HCT116 (cell line): ENCODE measurements around the gene TMX3. TPM values are rescaled to one million over a fixed set of nuclear protein-coding genes. Genes with fewer than 3 reads are reported as not detected.

Source experiments
- ATAC-seq: fragments of 200-7000 bp; cut with Tn5 transposase; 2 replicates; pipeline ENCODE4 v1.9.1; 2020; ENCODE audit warnings: mild to moderate bottlenecking, moderate library complexity
- BruUV-seq: library from RNA; stranded (reverse); fragments of 400-500 nt; replicated peaks from 2 replicates; lab custom pipeline; 2021; lab: Mats Ljungman, UMichigan
- CTCF ChIA-PET: fragments of 300-600 bp; sonication (Branson Sonifier 250); formaldehyde crosslinking; loops from one replicate; lab custom pipeline; 2021; ENCODE audit warnings: antibody characterized with exemption; lab: Charles Lee
- POLR2A ChIA-PET: fragments of 300-600, 350-600 bp; sonication (Branson Sonifier 250); formaldehyde crosslinking; loops from one replicate; lab custom pipeline; 2021; ENCODE audit warnings: antibody characterized with exemption; lab: Charles Lee
- RAD21 ChIA-PET, 2 experiments: fragments of 300-600 bp; sonication (Branson Sonifier 250); formaldehyde crosslinking; loops; one replicate each; lab custom pipeline; 2023; ENCODE audit warnings: low total read pairs in 2 of 2; ENCODE audit not compliant: uncharacterized antibody in 2 of 2, unreplicated experiment in 2 of 2, low non-redundant PET in 1 of 2; lab: Charles Lee
- DNase-seq: peaks from one replicate; pipeline ENCODE4 v3.0.0-alpha.2; 2010; ENCODE audit warnings: low read depth, low spot score
- H2AFZ ChIP-seq: fragments of 200-600 bp; shearing (Covaris generic), sonication (generic); 2 replicates; pipeline ENCODE4 v1.6.1; 2017; ENCODE audit warnings: low read depth, mixed run types, mixed read lengths, antibody characterized with exemption, low read length; ENCODE audit not compliant: poor library complexity, severe bottlenecking
- H3K27ac ChIP-seq: 2 replicates; pipeline ENCODE4 v1.5.1; 2012; ENCODE audit warnings: low read depth, low read length
- H3K27me3 ChIP-seq: fragments of 200-600 bp; sonication (generic); 2 replicates; pipeline ENCODE4 v1.6.1; 2016; ENCODE audit warnings: mixed run types, low read length, mixed read lengths; ENCODE audit not compliant: insufficient read depth
- H3K36me3 ChIP-seq, 2 experiments: fragments of 200-500 bp in 1 of 2; fragments of 200-600 bp in 1 of 2; sonication (Bioruptor generic) in 1 of 2; sonication (generic) in 1 of 2; 2 replicates each; pipeline versions ENCODE4 v1.5.1 to v1.6.1; 2014 to 2016; ENCODE audit warnings: low read length in 2 of 2, inconsistent platforms in 1 of 2, mixed read lengths in 1 of 2, mixed run types in 1 of 2; ENCODE audit not compliant: insufficient read depth in 2 of 2, control insufficient read depth in 1 of 2
- H3K4me1 ChIP-seq, 2 experiments: fragments of 200-600 bp in 1 of 2; sonication (generic) in 1 of 2; 2 replicates each; pipeline versions ENCODE4 v1.5.1 to v1.6.1; 2012 to 2017; ENCODE audit warnings: low read length in 2 of 2, inconsistent platforms in 1 of 2, mild to moderate bottlenecking in 1 of 2, mixed read lengths in 1 of 2, mixed run types in 1 of 2, moderate library complexity in 1 of 2; ENCODE audit not compliant: insufficient read depth in 2 of 2, control insufficient read depth in 1 of 2
- H3K4me2 ChIP-seq: fragments of 200-600 bp; sonication (generic); 2 replicates; pipeline ENCODE4 v1.6.1; 2017; ENCODE audit warnings: mixed run types, low read length, mixed read lengths
- H3K4me3 ChIP-seq, 2 experiments: fragments of 200-600 bp in 1 of 2; sonication (generic) in 1 of 2; replicated peaks in 1 of 2; 2 replicates each; pipeline ENCODE4 v1.5.1; 2011 to 2016; ENCODE audit warnings: low read length in 2 of 2, control low read depth in 1 of 2, low read depth in 1 of 2, mild to moderate bottlenecking in 1 of 2, mixed read lengths in 1 of 2, mixed run types in 1 of 2
- H3K79me2 ChIP-seq: fragments of 200-600 bp; sonication (generic); 2 replicates; pipeline ENCODE4 v1.6.1; 2017; ENCODE audit warnings: mild to moderate bottlenecking, mixed run types, low read length, moderate library complexity, mixed read lengths; ENCODE audit not compliant: insufficient read depth
- H3K9ac ChIP-seq: fragments of 200-600 bp; sonication (generic); 2 replicates; pipeline ENCODE4 v1.6.1; 2016; ENCODE audit warnings: low read length, mixed read lengths
- H3K9me2 ChIP-seq: fragments of 200-600 bp; sonication (generic), shearing (Covaris generic); 2 replicates; pipeline ENCODE4 v1.6.1; 2017; ENCODE audit warnings: mixed run types, mild to moderate bottlenecking, moderate library complexity; ENCODE audit not compliant: insufficient read depth
- H3K9me3 ChIP-seq, 2 experiments: fragments of 200-500 bp in 1 of 2; fragments of 200-600 bp in 1 of 2; sonication (Bioruptor generic) in 1 of 2; sonication (generic) in 1 of 2; 2 replicates each; pipeline ENCODE4 v1.6.1; 2014 to 2017; ENCODE audit warnings: low read length in 2 of 2, mixed read lengths in 2 of 2, inconsistent platforms in 1 of 2, low read depth in 1 of 2, mild to moderate bottlenecking in 1 of 2, mixed run types in 1 of 2, moderate library complexity in 1 of 2; ENCODE audit not compliant: control insufficient read depth in 1 of 2, insufficient read depth in 1 of 2
- H4K20me1 ChIP-seq: fragments of 200-600 bp; sonication (generic), shearing (Covaris generic); 2 replicates; pipeline ENCODE4 v1.6.1; 2017; ENCODE audit warnings: mixed run types, mild to moderate bottlenecking, moderate library complexity; ENCODE audit not compliant: insufficient read depth
- CEBPB ChIP-seq: IDR thresholded peaks from 2 replicates; pipeline ENCODE4 v1.6.1; 2012; ENCODE audit warnings: low read depth
- EGR1 ChIP-seq: IDR thresholded peaks from 2 replicates; pipeline ENCODE4 v1.6.1; 2012; ENCODE audit warnings: low read depth
- ELF1 ChIP-seq: IDR thresholded peaks from 2 replicates; pipeline ENCODE4 v1.6.1; 2012; ENCODE audit warnings: low read depth, borderline replicate concordance
- RAD21 ChIP-seq: IDR thresholded peaks from 2 replicates; pipeline ENCODE4 v1.6.1; 2012; ENCODE audit warnings: low read depth, mild to moderate bottlenecking
- SIN3A ChIP-seq: IDR thresholded peaks from 2 replicates; pipeline ENCODE4 v1.6.1; 2012; ENCODE audit warnings: low read depth
- TCF7L2 ChIP-seq: IDR thresholded peaks from 2 replicates; pipeline ENCODE4 v1.7.0; 2011; ENCODE audit warnings: borderline replicate concordance, inconsistent platforms; ENCODE audit not compliant: insufficient read depth, insufficient read length; ENCODE audit errors: extremely low read depth
- intact Hi-C: fragments of 100-400 bp; cut with micrococcal nuclease; formaldehyde crosslinking; loops from 2 replicates; pipeline ENCODE4 v1.10.0; 2022
- total RNA-seq: library from RNA; stranded (reverse); gene quantifications from one replicate; pipeline ENCODE4 v1.2.1, GENCODE V29; 2021; ENCODE audit not compliant: unreplicated experiment
- TF ChIP-seq, protein P1 (sequence below): IDR thresholded peaks from 2 replicates; pipeline ENCODE4 v1.6.1; 2012; ENCODE audit warnings: low read depth
- TF ChIP-seq, protein P2 (sequence below): IDR thresholded peaks from 2 replicates; pipeline ENCODE4 v1.6.1; 2012
- TF ChIP-seq, protein P3 (sequence below): IDR thresholded peaks from 2 replicates; pipeline ENCODE4 v1.6.1; 2011; ENCODE audit warnings: mild to moderate bottlenecking, low read length, moderate library complexity; ENCODE audit not compliant: insufficient replicate concordance; ENCODE audit errors: extremely low read depth

Gene TMX3
- total RNA-seq, 1 experiment from 2014 or later: 39.6 TPM

DNA sequence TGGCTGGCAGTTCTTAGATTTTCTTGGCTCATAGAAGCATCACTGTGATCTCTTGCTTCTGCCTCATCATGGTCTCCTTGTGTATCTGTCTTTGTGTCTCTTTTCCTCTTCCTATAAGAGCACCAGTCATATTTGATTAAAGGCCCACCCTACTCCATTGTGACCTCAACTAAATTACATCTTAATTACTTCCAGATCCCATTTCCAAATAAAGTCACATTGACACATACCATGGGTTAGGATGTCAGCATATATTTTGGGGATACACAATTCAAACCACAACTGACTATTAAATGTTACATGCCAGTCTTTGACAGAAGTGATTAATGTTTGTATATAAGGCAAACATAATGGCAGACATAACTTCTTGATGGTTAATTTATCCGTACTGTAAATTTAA is 27.3 kb upstream of the TMX3 start:
- RAD21 ChIA-PET: no interaction called here
- CTCF ChIA-PET: no interaction called here
- no peak for ATAC-seq

More for the DNA sequence above, 27.3 kb upstream of the TMX3 start:
- no peak overlapping the region for H3K4me3 ChIP-seq
- no peak overlapping the region for H3K4me2 ChIP-seq
- no peaks in the 10 kb centered on the region for H3K27me3 ChIP-seq
- BruUV-seq: no TSS peak
- H3K9ac ChIP-seq: no peak overlapping the region
- H3K9me2 ChIP-seq: no peaks in the 10 kb centered on the region
- no peak for TF ChIP-seq TCF7L2
- no peak for TF ChIP-seq ELF1
- no peak for TF ChIP-seq EGR1
- TF ChIP-seq SIN3A: no peak
- no peak for TF ChIP-seq RAD21
- TF ChIP-seq, protein P1, sequence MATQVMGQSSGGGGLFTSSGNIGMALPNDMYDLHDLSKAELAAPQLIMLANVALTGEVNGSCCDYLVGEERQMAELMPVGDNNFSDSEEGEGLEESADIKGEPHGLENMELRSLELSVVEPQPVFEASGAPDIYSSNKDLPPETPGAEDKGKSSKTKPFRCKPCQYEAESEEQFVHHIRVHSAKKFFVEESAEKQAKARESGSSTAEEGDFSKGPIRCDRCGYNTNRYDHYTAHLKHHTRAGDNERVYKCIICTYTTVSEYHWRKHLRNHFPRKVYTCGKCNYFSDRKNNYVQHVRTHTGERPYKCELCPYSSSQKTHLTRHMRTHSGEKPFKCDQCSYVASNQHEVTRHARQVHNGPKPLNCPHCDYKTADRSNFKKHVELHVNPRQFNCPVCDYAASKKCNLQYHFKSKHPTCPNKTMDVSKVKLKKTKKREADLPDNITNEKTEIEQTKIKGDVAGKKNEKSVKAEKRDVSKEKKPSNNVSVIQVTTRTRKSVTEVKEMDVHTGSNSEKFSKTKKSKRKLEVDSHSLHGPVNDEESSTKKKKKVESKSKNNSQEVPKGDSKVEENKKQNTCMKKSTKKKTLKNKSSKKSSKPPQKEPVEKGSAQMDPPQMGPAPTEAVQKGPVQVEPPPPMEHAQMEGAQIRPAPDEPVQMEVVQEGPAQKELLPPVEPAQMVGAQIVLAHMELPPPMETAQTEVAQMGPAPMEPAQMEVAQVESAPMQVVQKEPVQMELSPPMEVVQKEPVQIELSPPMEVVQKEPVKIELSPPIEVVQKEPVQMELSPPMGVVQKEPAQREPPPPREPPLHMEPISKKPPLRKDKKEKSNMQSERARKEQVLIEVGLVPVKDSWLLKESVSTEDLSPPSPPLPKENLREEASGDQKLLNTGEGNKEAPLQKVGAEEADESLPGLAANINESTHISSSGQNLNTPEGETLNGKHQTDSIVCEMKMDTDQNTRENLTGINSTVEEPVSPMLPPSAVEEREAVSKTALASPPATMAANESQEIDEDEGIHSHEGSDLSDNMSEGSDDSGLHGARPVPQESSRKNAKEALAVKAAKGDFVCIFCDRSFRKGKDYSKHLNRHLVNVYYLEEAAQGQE: no peak
- TF ChIP-seq, protein P2, sequence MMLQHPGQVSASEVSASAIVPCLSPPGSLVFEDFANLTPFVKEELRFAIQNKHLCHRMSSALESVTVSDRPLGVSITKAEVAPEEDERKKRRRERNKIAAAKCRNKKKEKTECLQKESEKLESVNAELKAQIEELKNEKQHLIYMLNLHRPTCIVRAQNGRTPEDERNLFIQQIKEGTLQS: no peak
- TF ChIP-seq, protein P3, sequence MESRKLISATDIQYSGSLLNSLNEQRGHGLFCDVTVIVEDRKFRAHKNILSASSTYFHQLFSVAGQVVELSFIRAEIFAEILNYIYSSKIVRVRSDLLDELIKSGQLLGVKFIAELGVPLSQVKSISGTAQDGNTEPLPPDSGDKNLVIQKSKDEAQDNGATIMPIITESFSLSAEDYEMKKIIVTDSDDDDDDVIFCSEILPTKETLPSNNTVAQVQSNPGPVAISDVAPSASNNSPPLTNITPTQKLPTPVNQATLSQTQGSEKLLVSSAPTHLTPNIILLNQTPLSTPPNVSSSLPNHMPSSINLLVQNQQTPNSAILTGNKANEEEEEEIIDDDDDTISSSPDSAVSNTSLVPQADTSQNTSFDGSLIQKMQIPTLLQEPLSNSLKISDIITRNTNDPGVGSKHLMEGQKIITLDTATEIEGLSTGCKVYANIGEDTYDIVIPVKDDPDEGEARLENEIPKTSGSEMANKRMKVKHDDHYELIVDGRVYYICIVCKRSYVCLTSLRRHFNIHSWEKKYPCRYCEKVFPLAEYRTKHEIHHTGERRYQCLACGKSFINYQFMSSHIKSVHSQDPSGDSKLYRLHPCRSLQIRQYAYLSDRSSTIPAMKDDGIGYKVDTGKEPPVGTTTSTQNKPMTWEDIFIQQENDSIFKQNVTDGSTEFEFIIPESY: no peak
- TF ChIP-seq CEBPB: no peak
- H3K4me1 ChIP-seq: no peaks in the 10 kb centered on the region
- intact Hi-C loops: no loop called here
- DNase-seq: no peak
- H3K79me2 ChIP-seq: no peaks in the 10 kb centered on the region
- POLR2A ChIA-PET: no interaction called here
- H2AFZ ChIP-seq: no peak overlapping the region
- H4K20me1 ChIP-seq: no peaks in the 10 kb centered on the region
- H3K36me3 ChIP-seq: no peaks in the 10 kb centered on the region
- H3K27ac ChIP-seq: no peak overlapping the region
- H3K9me3 ChIP-seq: no peaks in the 10 kb centered on the region
